GM13977 (cell line): ENCODE data around the gene ABI1.

Source experiments
- DNase-seq: peaks from one replicate; pipeline ENCODE4 v3.0.0; 2012; ENCODE audit warnings: low spot score
- in situ Hi-C: fragments of 300-500 bp; cut with MboI; formaldehyde crosslinking; loops from one replicate; pipeline ENCODE4 v1.12.0; 2022; ENCODE audit warnings: low sequenced_read_pairs, low pct_unique_long_range_greater_than_20kb, mixed read lengths, inconsistent platforms; ENCODE audit not compliant: unreplicated experiment
- TF ChIP-seq, protein P1 (sequence below): IDR thresholded peaks from 2 replicates; pipeline ENCODE4 v1.5.1; 2012; ENCODE audit warnings: mild to moderate bottlenecking, control low read depth; ENCODE audit not compliant: insufficient read depth; ENCODE audit errors: extremely low read depth, missing control alignments

ABI1 gene

DNA sequence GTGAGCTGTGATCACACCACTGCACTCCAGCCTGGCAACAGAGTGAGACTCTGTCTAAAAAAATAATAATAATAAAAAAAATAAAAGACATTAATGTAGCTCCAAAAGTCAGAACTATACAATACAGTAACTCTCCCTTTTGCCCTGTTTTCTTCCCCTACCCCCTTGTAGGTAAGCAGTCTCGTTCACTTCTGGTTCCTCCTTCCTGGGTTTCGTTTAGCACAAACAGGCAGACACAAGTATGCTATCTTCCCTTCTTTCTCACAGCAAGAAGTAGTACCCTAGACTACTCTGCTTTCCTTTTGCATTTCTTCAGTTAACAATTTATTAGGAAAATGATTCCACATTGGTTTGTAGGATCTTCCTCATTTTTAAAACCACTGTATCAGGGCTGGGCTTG, 130.2 kb downstream of the ABI1 start:
- DNase-seq = no peak
- TF ChIP-seq, protein P1, sequence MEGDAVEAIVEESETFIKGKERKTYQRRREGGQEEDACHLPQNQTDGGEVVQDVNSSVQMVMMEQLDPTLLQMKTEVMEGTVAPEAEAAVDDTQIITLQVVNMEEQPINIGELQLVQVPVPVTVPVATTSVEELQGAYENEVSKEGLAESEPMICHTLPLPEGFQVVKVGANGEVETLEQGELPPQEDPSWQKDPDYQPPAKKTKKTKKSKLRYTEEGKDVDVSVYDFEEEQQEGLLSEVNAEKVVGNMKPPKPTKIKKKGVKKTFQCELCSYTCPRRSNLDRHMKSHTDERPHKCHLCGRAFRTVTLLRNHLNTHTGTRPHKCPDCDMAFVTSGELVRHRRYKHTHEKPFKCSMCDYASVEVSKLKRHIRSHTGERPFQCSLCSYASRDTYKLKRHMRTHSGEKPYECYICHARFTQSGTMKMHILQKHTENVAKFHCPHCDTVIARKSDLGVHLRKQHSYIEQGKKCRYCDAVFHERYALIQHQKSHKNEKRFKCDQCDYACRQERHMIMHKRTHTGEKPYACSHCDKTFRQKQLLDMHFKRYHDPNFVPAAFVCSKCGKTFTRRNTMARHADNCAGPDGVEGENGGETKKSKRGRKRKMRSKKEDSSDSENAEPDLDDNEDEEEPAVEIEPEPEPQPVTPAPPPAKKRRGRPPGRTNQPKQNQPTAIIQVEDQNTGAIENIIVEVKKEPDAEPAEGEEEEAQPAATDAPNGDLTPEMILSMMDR = no peak
- in situ Hi-C loops = loop anchor here (5.0 kb wide), 1 partner anchor 132 kb away; the partner anchor contains the start of gene ABI1

DNA sequence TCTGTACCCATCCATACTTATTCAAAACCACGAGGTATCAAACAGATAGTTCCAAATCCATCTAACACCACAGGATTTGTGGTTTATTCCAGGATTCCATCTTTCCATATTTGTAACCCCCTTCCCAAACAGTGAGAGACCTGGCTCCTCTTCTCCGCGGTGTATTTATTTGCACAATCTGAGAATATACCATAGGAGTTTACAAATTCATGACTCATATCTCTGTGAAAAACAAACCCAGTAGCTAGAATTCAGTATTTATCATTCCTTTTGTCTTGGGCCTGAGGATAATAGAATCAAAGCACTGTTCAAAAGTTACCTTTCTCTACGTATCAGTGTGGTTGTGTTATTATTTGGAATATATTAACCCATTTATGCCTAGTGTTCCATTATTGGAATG, 131.4 kb downstream of the ABI1 start:
- DNase-seq = no peak
- TF ChIP-seq, protein P1 = no peak
- in situ Hi-C loops = no loop called here

DNA sequence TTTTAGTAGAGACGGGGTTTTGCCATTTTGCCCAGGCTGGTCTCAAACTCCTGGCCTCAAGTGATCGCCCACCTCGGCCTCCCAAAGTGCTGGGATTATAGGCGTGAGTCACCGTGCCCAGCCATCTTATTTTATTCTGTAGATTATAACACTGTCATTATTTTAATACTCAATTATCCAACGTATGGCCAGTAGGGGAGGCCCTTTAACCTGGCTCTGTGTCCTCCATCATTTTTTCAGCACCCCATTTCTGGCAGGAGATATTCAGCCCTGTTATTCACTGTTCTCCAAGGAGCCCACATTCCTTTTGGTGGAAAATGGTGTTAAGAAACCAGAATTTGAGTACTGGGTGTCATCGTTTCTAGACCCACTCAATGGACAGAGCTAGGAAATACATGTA, 131.8 kb downstream of the ABI1 start:
- TF ChIP-seq, protein P1 = peak; percentile 21
- DNase-seq = no peak
- in situ Hi-C loops = no loop called here

DNA sequence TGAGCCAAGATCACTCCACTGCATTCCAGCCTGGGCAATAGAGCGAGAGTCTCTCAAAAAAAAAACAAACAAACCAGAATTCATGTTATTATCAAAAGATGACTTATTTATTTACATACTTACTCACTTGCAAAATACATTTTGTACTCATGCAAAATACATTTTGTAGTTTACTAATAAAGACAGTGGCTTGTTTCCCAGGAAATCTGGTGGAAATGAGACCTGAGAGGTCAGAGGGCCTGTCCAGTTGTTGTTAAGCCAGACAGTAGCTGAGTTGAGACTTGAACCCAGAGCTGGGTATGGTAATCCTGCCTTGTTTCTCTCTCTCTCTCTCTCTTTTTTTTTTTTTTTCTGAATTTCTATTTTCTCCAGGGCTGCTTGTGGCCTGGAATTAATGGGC, 133.8 kb downstream of the ABI1 start:
- in situ Hi-C loops = no loop called here
- TF ChIP-seq, protein P1 = no peak
- no peak for DNase-seq

GRCh38 chr10:26725837-26726727, 134.7 kb downstream of the ABI1 start:
- TF ChIP-seq, protein P1 = peak; percentile 78
- DNase-seq = peak; percentile 46
- in situ Hi-C loops = no loop called here

GRCh38 chr10:26723016-26723415, 137.7 kb downstream of the ABI1 start:
- TF ChIP-seq, protein P1 = no peak
- no peak for DNase-seq
- in situ Hi-C loops = no loop called here
